H9 (cell line): Measurements from ENCODE around the gene SRGAP1. TPM values are rescaled to one million over a fixed set of nuclear protein-coding genes. Genes with fewer than 3 reads are reported as not detected.

Experiments used
- DNase-seq: peaks from one replicate; pipeline ENCODE4 v3.0.0-alpha.2; 2017
- H2AFZ ChIP-seq: one replicate; pipeline ENCODE4 v1.6.1; 2013; ENCODE audit warnings: mild to moderate bottlenecking, low read length, control low read depth, moderate library complexity
- H2AK5ac ChIP-seq: 2 replicates; pipeline ENCODE4 v1.6.1; 2013; ENCODE audit warnings: low read length, control low read depth, mixed read lengths; ENCODE audit not compliant: insufficient read length
- H2BK120ac ChIP-seq: one replicate; pipeline ENCODE4 v1.6.1; 2013; ENCODE audit warnings: low read depth, mild to moderate bottlenecking, low read length, control low read depth, inconsistent platforms; ENCODE audit not compliant: poor library complexity, severe bottlenecking
- H2BK12ac ChIP-seq: 2 replicates; pipeline ENCODE4 v1.6.1; 2013; ENCODE audit warnings: low read length, control low read depth, mixed read lengths, low read depth; ENCODE audit not compliant: insufficient read length
- H2BK15ac ChIP-seq: 2 replicates; pipeline ENCODE4 v1.6.1; 2013; ENCODE audit warnings: low read depth, low read length, control low read depth
- H2BK20ac ChIP-seq: one replicate; pipeline ENCODE4 v1.6.1; 2013; ENCODE audit warnings: low read depth, mild to moderate bottlenecking, low read length, control low read depth, inconsistent platforms; ENCODE audit not compliant: poor library complexity, severe bottlenecking
- H2BK5ac ChIP-seq: 2 replicates; pipeline ENCODE4 v1.6.1; 2013; ENCODE audit warnings: low read length, control low read depth, mixed read lengths; ENCODE audit not compliant: insufficient read length
- H3K14ac ChIP-seq: 2 replicates; pipeline ENCODE4 v1.6.1; 2013; ENCODE audit warnings: low read length, control low read depth; ENCODE audit not compliant: insufficient read depth
- H3K18ac ChIP-seq: 2 replicates; pipeline ENCODE4 v1.6.1; 2013; ENCODE audit warnings: low read depth, mild to moderate bottlenecking, mixed read lengths, low read length, control low read depth; ENCODE audit not compliant: insufficient read length
- H3K23ac ChIP-seq: 2 replicates; pipeline ENCODE4 v1.6.1; 2013; ENCODE audit warnings: low read length, control low read depth, mixed read lengths, low read depth; ENCODE audit not compliant: insufficient read length
- H3K23me2 ChIP-seq: 2 replicates; pipeline ENCODE4 v1.6.1; 2013; ENCODE audit warnings: low read depth, mild to moderate bottlenecking, mixed read lengths, low read length, control low read depth; ENCODE audit not compliant: insufficient read length, poor library complexity, severe bottlenecking
- H3K27ac ChIP-seq: 2 replicates; pipeline ENCODE4 v1.5.1; 2013; ENCODE audit warnings: low read length, control low read depth, mixed read lengths, low read depth; ENCODE audit not compliant: insufficient read length
- H3K27me3 ChIP-seq: 2 replicates; pipeline ENCODE4 v1.6.1; 2013; ENCODE audit warnings: low read length, control low read depth, inconsistent platforms; ENCODE audit not compliant: insufficient read depth
- H3K4ac ChIP-seq: 2 replicates; pipeline ENCODE4 v1.6.1; 2013; ENCODE audit warnings: low read depth, mild to moderate bottlenecking, control low read depth, inconsistent platforms, low read length, moderate library complexity
- H3K4me1 ChIP-seq: 2 replicates; pipeline ENCODE4 v1.6.1; 2013; ENCODE audit warnings: low read length, control low read depth, inconsistent platforms; ENCODE audit not compliant: insufficient read depth
- H3K4me2 ChIP-seq: 2 replicates; pipeline ENCODE4 v1.6.1; 2013; ENCODE audit warnings: low read length, control low read depth, mixed read lengths; ENCODE audit not compliant: insufficient read length, insufficient read depth
- H3K56ac ChIP-seq: 2 replicates; pipeline ENCODE4 v1.6.1; 2013; ENCODE audit warnings: low read depth, mild to moderate bottlenecking, mixed read lengths, low read length, control low read depth; ENCODE audit not compliant: insufficient read length
- H3K79me1 ChIP-seq: 2 replicates; pipeline ENCODE4 v1.6.1; 2013; ENCODE audit warnings: low read depth, mild to moderate bottlenecking, moderate library complexity, low read length, control low read depth, inconsistent platforms; ENCODE audit not compliant: insufficient read depth, poor library complexity, severe bottlenecking
- H3K79me2 ChIP-seq: 2 replicates; pipeline ENCODE4 v1.6.1; 2013; ENCODE audit warnings: low read length, control low read depth, inconsistent platforms; ENCODE audit not compliant: insufficient read depth
- H3K9ac ChIP-seq: 2 replicates; pipeline ENCODE4 v1.6.1; 2013; ENCODE audit warnings: low read length, control low read depth, mixed read lengths; ENCODE audit not compliant: insufficient read length; ENCODE audit errors: extremely low read depth
- H3K9me3 ChIP-seq: one replicate; pipeline ENCODE4 v1.6.1; 2013; ENCODE audit warnings: low read depth, low read length, inconsistent platforms; ENCODE audit not compliant: control insufficient read depth
- H3T11ph ChIP-seq: one replicate; pipeline ENCODE4 v1.6.1; 2013; ENCODE audit warnings: mild to moderate bottlenecking, low read length, control low read depth, inconsistent platforms
- H4K20me1 ChIP-seq: one replicate; pipeline ENCODE4 v1.6.1; 2013; ENCODE audit not compliant: control insufficient read depth, insufficient read length, insufficient read depth
- H4K5ac ChIP-seq: 2 replicates; pipeline ENCODE4 v1.6.1; 2013; ENCODE audit warnings: low read depth, mild to moderate bottlenecking, mixed read lengths, low read length, control low read depth; ENCODE audit not compliant: insufficient read length
- H4K8ac ChIP-seq: replicated peaks from 2 replicates; pipeline ENCODE4 v1.6.1; 2013; ENCODE audit warnings: low read length, control low read depth, mixed read lengths, low read depth; ENCODE audit not compliant: insufficient read length
- H4K91ac ChIP-seq: 2 replicates; pipeline ENCODE4 v1.6.1; 2013; ENCODE audit warnings: low read depth, mild to moderate bottlenecking, moderate library complexity, mixed read lengths, low read length, control low read depth; ENCODE audit not compliant: insufficient read length
- H3K27ac Mint-ChIP-seq, 3 experiments: 2 replicates in 2 of 3; 3 replicates in 1 of 3; pipeline ENCODE4 v1.8.0; 2020 to 2021; ENCODE audit warnings: mixed read lengths in 3 of 3, mild to moderate bottlenecking in 1 of 3, moderate library complexity in 1 of 3
- H3K27me3 Mint-ChIP-seq: 2 replicates; pipeline ENCODE4 v1.8.0; 2021; ENCODE audit warnings: low read depth, mild to moderate bottlenecking, moderate library complexity, mixed read lengths
- H3K36me3 Mint-ChIP-seq, 3 experiments: 2 replicates in 2 of 3; 3 replicates in 1 of 3; pipeline ENCODE4 v1.8.0; 2020 to 2021; ENCODE audit warnings: low read depth in 3 of 3, mixed read lengths in 3 of 3; ENCODE audit not compliant: insufficient read depth in 1 of 3
- H3K4me1 Mint-ChIP-seq, 2 experiments: 2 replicates each; pipeline ENCODE4 v1.8.0; 2020; ENCODE audit warnings: mixed read lengths in 2 of 2
- H3K4me3 Mint-ChIP-seq, 2 experiments: 2 replicates in 1 of 2; 3 replicates in 1 of 2; pipeline ENCODE4 v1.8.0; 2020 to 2021; ENCODE audit warnings: mild to moderate bottlenecking in 2 of 2, mixed read lengths in 2 of 2, moderate library complexity in 1 of 2
- H3K9me3 Mint-ChIP-seq, 2 experiments: 2 replicates in 1 of 2; 3 replicates in 1 of 2; pipeline ENCODE4 v1.8.0; 2020; ENCODE audit warnings: mild to moderate bottlenecking in 2 of 2, mixed read lengths in 2 of 2, moderate library complexity in 1 of 2
- WGBS: extraction: QIAGEN DNeasy Blood & Tissue Kit; methylation state at CpG from one replicate; pipeline ENCODE4 v1.1.7; 2013; ENCODE audit warnings: missing lambda C conversion rate, low lambda C conversion rate, mixed read lengths; ENCODE audit not compliant: insufficient read length; ENCODE audit errors: extremely low coverage; 5-methylcytosine and 5-hydroxymethylcytosine counted together
- total RNA-seq: library from RNA; stranded (reverse); gene quantifications from 2 replicates; pipeline ENCODE4 v1.2.1, GENCODE V29; 2021
- TF ChIP-seq, protein P1 (sequence below): fragments of 200-600 bp; sonication (generic); conservative IDR thresholded peaks from 3 replicates; pipeline ENCODE4 v1.8.0; 2021; ENCODE audit warnings: antibody characterized with exemption, mild to moderate bottlenecking

Gene SRGAP1
- total RNA-seq, 1 experiment from 2014 or later: 4.8 TPM

DNA sequence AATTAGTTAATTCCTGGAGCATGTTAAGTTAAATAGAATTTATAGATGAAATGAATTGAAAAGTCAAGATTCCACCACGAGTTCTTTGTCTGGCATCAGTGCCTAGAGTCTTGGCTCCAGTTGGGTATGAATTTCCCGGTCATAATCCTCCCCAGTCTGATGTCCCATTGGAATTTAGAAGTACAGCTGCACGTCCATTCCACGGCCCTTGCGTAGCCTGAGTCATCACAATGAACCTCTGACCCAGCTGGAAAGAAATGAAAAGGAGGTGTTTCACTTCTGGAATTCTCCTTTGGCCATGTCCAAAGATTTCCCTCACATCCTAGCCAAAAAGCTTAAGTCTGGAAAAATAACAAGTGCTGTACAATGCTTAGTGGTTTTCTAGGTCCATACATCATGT, 254.9 kb downstream of the SRGAP1 start:
- Histone ChIP-seq H2AK5ac (no peak overlapping the region), H3K27ac (no peak overlapping the region), H3K23ac (no peak overlapping the region), H3K9ac (no peak overlapping the region), H4K5ac (no peak overlapping the region), H2BK15ac (no peak overlapping the region), H3K9me3 (no peaks in the 10 kb centered on the region), H4K20me1 (no peaks in the 10 kb centered on the region), H3T11ph (no peak overlapping the region), H2BK5ac (no peak overlapping the region), H2BK20ac (no peak overlapping the region), H4K91ac (no peak overlapping the region), H3K56ac (no peak overlapping the region), H3K79me1 (no peaks in the 10 kb centered on the region), H2AFZ (no peak overlapping the region), H3K14ac (no peak overlapping the region), H3K4me2 (no peak overlapping the region), H3K4me1 (no peaks in the 10 kb centered on the region), H3K27me3 (no peaks in the 10 kb centered on the region), H3K79me2 (no peaks in the 10 kb centered on the region), H2BK120ac (no peak overlapping the region), H4K8ac (no peak overlapping the region), H2BK12ac (no peak overlapping the region), H3K23me2 (no peaks in the 10 kb centered on the region), H3K18ac (no peak overlapping the region), H3K4ac (no peak overlapping the region)
- no peaks in the 10 kb centered on the region for H3K27me3 Mint-ChIP-seq
- no CpG with 5 or more reads among the region's 5 CpGs for WGBS
- no peaks in the 10 kb centered on the region for H3K4me1 Mint-ChIP-seq
- no peak overlapping the region for H3K4me3 Mint-ChIP-seq
- TF ChIP-seq, protein P1, sequence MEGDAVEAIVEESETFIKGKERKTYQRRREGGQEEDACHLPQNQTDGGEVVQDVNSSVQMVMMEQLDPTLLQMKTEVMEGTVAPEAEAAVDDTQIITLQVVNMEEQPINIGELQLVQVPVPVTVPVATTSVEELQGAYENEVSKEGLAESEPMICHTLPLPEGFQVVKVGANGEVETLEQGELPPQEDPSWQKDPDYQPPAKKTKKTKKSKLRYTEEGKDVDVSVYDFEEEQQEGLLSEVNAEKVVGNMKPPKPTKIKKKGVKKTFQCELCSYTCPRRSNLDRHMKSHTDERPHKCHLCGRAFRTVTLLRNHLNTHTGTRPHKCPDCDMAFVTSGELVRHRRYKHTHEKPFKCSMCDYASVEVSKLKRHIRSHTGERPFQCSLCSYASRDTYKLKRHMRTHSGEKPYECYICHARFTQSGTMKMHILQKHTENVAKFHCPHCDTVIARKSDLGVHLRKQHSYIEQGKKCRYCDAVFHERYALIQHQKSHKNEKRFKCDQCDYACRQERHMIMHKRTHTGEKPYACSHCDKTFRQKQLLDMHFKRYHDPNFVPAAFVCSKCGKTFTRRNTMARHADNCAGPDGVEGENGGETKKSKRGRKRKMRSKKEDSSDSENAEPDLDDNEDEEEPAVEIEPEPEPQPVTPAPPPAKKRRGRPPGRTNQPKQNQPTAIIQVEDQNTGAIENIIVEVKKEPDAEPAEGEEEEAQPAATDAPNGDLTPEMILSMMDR: no peak
- DNase-seq: no peak
- no peaks in the 10 kb centered on the region for H3K9me3 Mint-ChIP-seq
- H3K36me3 Mint-ChIP-seq: peaks cover 0 to 5% (median 0%) of the 10 kb centered on the region in 3 experiments; a peak in 2 of 7 replicates
- no peak overlapping the region for H3K27ac Mint-ChIP-seq
